ENCODE data around the gene ADAMTS10. TPM values are rescaled to one million over a fixed set of nuclear protein-coding genes. Genes with fewer than 3 reads are reported as not detected.

The ADAMTS10 gene
- total RNA-seq, 1 experiment from 2014 or later = not detected

GRCh38 chr19:8531470-8531869, 79.0 kb downstream of the ADAMTS10 start:
- no peaks in the 10 kb centered on the region for H3K36me3 ChIP-seq
- no peak overlapping the region for H3K27ac ChIP-seq
- H3K4me1 ChIP-seq = no peaks in the 10 kb centered on the region
- no peak for DNase-seq
- no peaks in the 10 kb centered on the region for H3K9me3 ChIP-seq (replicated peaks)
- no peaks in the 10 kb centered on the region for H3K27me3 ChIP-seq
- no peak overlapping the region for H3K4me3 ChIP-seq

Other genes starting within 250 kb of the ADAMTS10 start
- gene ANGPTL4, start 246.6 kb downstream of the ADAMTS10 start, total RNA-seq (2014; rRNA removed; shearing (Covaris generic)) = 0.10 and 0.59 TPM in 2 replicates
- gene RAB11B, start 220.4 kb downstream of the ADAMTS10 start, total RNA-seq (2014; rRNA removed; shearing (Covaris generic)) = 15.9 and 17.7 TPM in 2 replicates
- 0.55 and 2.8 TPM in 2 replicates for gene MARCHF2, start 197.4 kb downstream of the ADAMTS10 start, total RNA-seq (2014; rRNA removed; shearing (Covaris generic))
- gene HNRNPM, start 165.7 kb downstream of the ADAMTS10 start, total RNA-seq (2014; rRNA removed; shearing (Covaris generic)) = 191 and 195 TPM in 2 replicates
- not detected in 2 replicates for gene PRAM1, start 108.1 kb downstream of the ADAMTS10 start, total RNA-seq (2014; rRNA removed; shearing (Covaris generic))
- gene ZNF414, start 96.5 kb downstream of the ADAMTS10 start, total RNA-seq (2014; rRNA removed; shearing (Covaris generic)) = 3.1 and 4.7 TPM in 2 replicates
- gene MYO1F, start 33.3 kb downstream of the ADAMTS10 start, total RNA-seq (2014; rRNA removed; shearing (Covaris generic)) = 0.04 TPM in 1 of 2 replicates, not detected in the other
- gene NFILZ, start 19.9 kb upstream of the ADAMTS10 start, total RNA-seq (2014; rRNA removed; shearing (Covaris generic)) = not detected in 2 replicates
- not detected in 2 replicates for gene ACTL9, start 88.1 kb upstream of the ADAMTS10 start, total RNA-seq (2014; rRNA removed; shearing (Covaris generic))
- gene OR2Z1, start 110.9 kb upstream of the ADAMTS10 start, total RNA-seq (2014; rRNA removed; shearing (Covaris generic)) = not detected in 2 replicates
- 20.9 and 22.4 TPM in 2 replicates for gene ZNF558, start 221.6 kb upstream of the ADAMTS10 start, total RNA-seq (2014; rRNA removed; shearing (Covaris generic))
- not detected in 2 replicates for gene MBD3L1, start 221.7 kb upstream of the ADAMTS10 start, total RNA-seq (2014; rRNA removed; shearing (Covaris generic))

Data from SJCRH30 (cell line).